HepG2 (cell line): ENCODE results near the gene HEMK1. TPM values are rescaled to one million over a fixed set of nuclear protein-coding genes. Genes with fewer than 3 reads are reported as not detected.

Experiments
- ARNTL ChIP-seq: sonication (generic); formaldehyde crosslinking; IDR thresholded peaks from 2 replicates; pipeline ENCODE4 v1.4.0; 2020; ENCODE audit warnings: mild to moderate bottlenecking, missing genetic modification reagents
- ATAD3A ChIP-seq: sonication (generic); formaldehyde crosslinking; IDR thresholded peaks from 2 replicates; pipeline ENCODE4 v1.4.0; 2020; ENCODE audit warnings: missing genetic modification reagents
- BCL3 ChIP-seq: sonication (generic); formaldehyde crosslinking; IDR thresholded peaks from 2 replicates; pipeline ENCODE4 v1.5.1; 2020; ENCODE audit warnings: mild to moderate bottlenecking, missing genetic modification reagents, moderate library complexity
- DPF2 ChIP-seq: sonication (generic); formaldehyde crosslinking; IDR thresholded peaks from 2 replicates; pipeline ENCODE4 v1.4.0; 2020; ENCODE audit warnings: mild to moderate bottlenecking, low read depth, missing genetic modification reagents, borderline replicate concordance
- ELF1 ChIP-seq: sonication (generic); formaldehyde crosslinking; IDR thresholded peaks from 2 replicates; pipeline ENCODE4 v1.4.0; 2020; ENCODE audit warnings: missing genetic modification reagents
- ELF3 ChIP-seq: IDR thresholded peaks from 2 replicates; pipeline ENCODE4 v1.6.1; 2016; ENCODE audit warnings: missing genetic modification reagents, missing compliant biosample characterization
- GATAD2A ChIP-seq: IDR thresholded peaks from 2 replicates; pipeline ENCODE4 v1.6.1; 2016
- GTF3A ChIP-seq: sonication (generic); formaldehyde crosslinking; conservative IDR thresholded peaks from 2 replicates; pipeline ENCODE4 v1.4.0; 2020; ENCODE audit warnings: mild to moderate bottlenecking, missing genetic modification reagents
- KLF6 ChIP-seq: IDR thresholded peaks from 2 replicates; pipeline ENCODE4 v1.8.0; 2016; ENCODE audit warnings: missing biosample characterization, missing genetic modification reagents
- KLF9 ChIP-seq: IDR thresholded peaks from 2 replicates; pipeline ENCODE4 v1.6.1; 2016; ENCODE audit warnings: low read depth
- MAFF ChIP-seq: IDR thresholded peaks from 2 replicates; pipeline ENCODE4 v1.6.1; 2011; ENCODE audit warnings: low read depth, low read length, improper control_type of control experiment
- MED13 ChIP-seq: sonication (generic); formaldehyde crosslinking; IDR thresholded peaks from 2 replicates; pipeline ENCODE4 v1.5.0; 2020; ENCODE audit warnings: missing genetic modification reagents
- NONO ChIP-seq, 2 experiments: fragments of 450-650 bp in 1 of 2; sonication (generic) in 1 of 2; formaldehyde crosslinking in 1 of 2; IDR thresholded peaks in 1 of 2; conservative IDR thresholded peaks in 1 of 2; 2 replicates each; pipeline versions ENCODE4 v1.6.1 to v1.8.0; 2017 to 2022; ENCODE audit warnings: mild to moderate bottlenecking in 1 of 2, missing genetic modification reagents in 1 of 2, moderate library complexity in 1 of 2
- PHF21A ChIP-seq: sonication (generic); formaldehyde crosslinking; IDR thresholded peaks from 2 replicates; pipeline ENCODE4 v1.5.0; 2020; ENCODE audit warnings: mild to moderate bottlenecking, missing genetic modification reagents
- RFX5 ChIP-seq: IDR thresholded peaks from 2 replicates; pipeline ENCODE4 v1.6.1; 2011; ENCODE audit warnings: low read depth, low read length, improper control_type of control experiment
- SAP130 ChIP-seq: IDR thresholded peaks from 2 replicates; pipeline ENCODE4 v1.6.1; 2016; ENCODE audit warnings: low read depth
- TAF1 ChIP-seq: sonication (generic); formaldehyde crosslinking; IDR thresholded peaks from 2 replicates; pipeline ENCODE4 v1.4.0; 2020; ENCODE audit warnings: missing genetic modification reagents
- TMF1 ChIP-seq: sonication (generic); formaldehyde crosslinking; IDR thresholded peaks from 2 replicates; pipeline ENCODE4 v1.8.1; 2022; ENCODE audit warnings: low read depth, missing genetic modification reagents
- WIZ ChIP-seq: sonication (generic); formaldehyde crosslinking; IDR thresholded peaks from 2 replicates; pipeline ENCODE4 v1.5.1; 2020; ENCODE audit warnings: mild to moderate bottlenecking, missing genetic modification reagents
- ZBTB20 ChIP-seq: sonication (generic); formaldehyde crosslinking; IDR thresholded peaks from 2 replicates; pipeline ENCODE4 v1.8.1; 2023; ENCODE audit warnings: missing genetic modification reagents, low read depth, mild to moderate bottlenecking, borderline replicate concordance
- ZBTB43 ChIP-seq: sonication (generic); formaldehyde crosslinking; conservative IDR thresholded peaks from 2 replicates; pipeline ENCODE4 v1.4.0; 2020; ENCODE audit warnings: missing genetic modification reagents
- ZBTB8A ChIP-seq: sonication (generic); formaldehyde crosslinking; IDR thresholded peaks from 2 replicates; pipeline ENCODE4 v1.4.0; 2020; ENCODE audit warnings: mild to moderate bottlenecking, low read depth, missing genetic modification reagents, borderline replicate concordance
- ZFP82 ChIP-seq: sonication (generic); formaldehyde crosslinking; IDR thresholded peaks from 2 replicates; pipeline ENCODE4 v1.5.1; 2020; ENCODE audit warnings: mild to moderate bottlenecking, missing genetic modification reagents, borderline replicate concordance
- ZIK1 ChIP-seq: sonication (generic); formaldehyde crosslinking; IDR thresholded peaks from 2 replicates; pipeline ENCODE4 v1.5.0; 2020; ENCODE audit warnings: mild to moderate bottlenecking, low read depth, missing genetic modification reagents, borderline replicate concordance
- ZKSCAN8 ChIP-seq: IDR thresholded peaks from 2 replicates; pipeline ENCODE4 v1.6.1; 2016; ENCODE audit warnings: borderline replicate concordance, missing genetic modification reagents, missing compliant biosample characterization
- ZMYM4 ChIP-seq: sonication (generic); formaldehyde crosslinking; IDR thresholded peaks from 2 replicates; pipeline ENCODE4 v1.8.1; 2023; ENCODE audit warnings: mild to moderate bottlenecking, missing genetic modification reagents
- ZNF326 ChIP-seq: sonication (generic); formaldehyde crosslinking; IDR thresholded peaks from 2 replicates; pipeline ENCODE4 v1.4.0; 2020; ENCODE audit warnings: missing genetic modification reagents, borderline replicate concordance
- ZNF766 ChIP-seq: sonication (generic); formaldehyde crosslinking; IDR thresholded peaks from 2 replicates; pipeline ENCODE4 v1.5.0; 2020; ENCODE audit warnings: missing genetic modification reagents, borderline replicate concordance
- ZNF784 ChIP-seq: sonication (generic); formaldehyde crosslinking; IDR thresholded peaks from 2 replicates; pipeline ENCODE4 v1.5.1; 2020; ENCODE audit warnings: missing genetic modification reagents, mild to moderate bottlenecking, borderline replicate concordance
- ZSCAN22 ChIP-seq: sonication (generic); formaldehyde crosslinking; IDR thresholded peaks from 2 replicates; pipeline ENCODE4 v1.4.0; 2020; ENCODE audit warnings: mild to moderate bottlenecking, missing genetic modification reagents
- polyA plus RNA-seq, 8 experiments: library from polyadenylated mRNA; depleted of rRNA in 3 of 8; stranded (reverse) in 7 of 8; unstranded in 1 of 8; fragments of >200 nt; fragmentation: Illumina TruSeq in 4 of 8; extraction: Trizol in 4 of 8; gene quantifications; 2 replicates each; pipeline versions ENCODE4 v1.2.1 to v1.2.3, GENCODE V29; 2011 to 2016; ENCODE audit warnings: low read depth in 4 of 8, missing spikeins in 1 of 8, mixed read lengths in 1 of 8; ENCODE audit not compliant: insufficient read depth in 1 of 8
- total RNA-seq, 5 experiments: library from RNA; depleted of rRNA; stranded (reverse); fragments of >200 nt; fragmentation: Illumina TruSeq; extraction: Trizol; gene quantifications; 2 replicates each; pipeline ENCODE4 v1.2.3, GENCODE V29; 2016; ENCODE audit warnings: low read depth in 1 of 5

Gene HEMK1
- total and polyA plus RNA-seq, 2 of the 13 experiments (the other 11 are each of a cell fraction or from before 2014, with no cell fraction given): 9.8 to 12.6 TPM

GRCh38 chr3:50616003-50616769 is 46.9 kb downstream of the HEMK1 start (continued):
- TF ChIP-seq ATAD3A (no peak), NONO (IDR thresholded peaks at IDR 0.05) (no peak), NONO (CRISPR knock-in tag; conservative IDR thresholded peaks at IDR 0.05) (no peak; the same call in 1 of the 2 replicates), ARNTL (CRISPR knock-in tag) (no peak), ZKSCAN8 (CRISPR knock-in tag) (0 out of 2 replicates have a peak, but pooled peaks have one; percentile 18), ZSCAN22 (CRISPR knock-in tag) (no peak), MAFF (no peak), ZFP82 (CRISPR knock-in tag) (no peak), ZNF326 (CRISPR knock-in tag) (no peak), GTF3A (CRISPR knock-in tag) (no peak), ELF3 (CRISPR knock-in tag) (peak; percentile 56; the same call in 1 of the 2 replicates), BCL3 (CRISPR knock-in tag) (no peak), SAP130 (CRISPR knock-in tag) (peak; percentile 7; the same call in 1 of the 2 replicates), ZIK1 (CRISPR knock-in tag) (no peak), ZBTB20 (CRISPR knock-in tag) (no peak), TMF1 (CRISPR knock-in tag) (no peak), TAF1 (CRISPR knock-in tag) (no peak), RFX5 (peak; percentile 47; the same call in 1 of the 2 replicates), KLF6 (CRISPR knock-in tag) (no peak), ZNF784 (CRISPR knock-in tag) (0 out of 2 replicates have a peak, but pooled peaks have one; percentile 62), GATAD2A (CRISPR knock-in tag) (0 out of 2 replicates have a peak, but pooled peaks have one; percentile 25), ZBTB8A (CRISPR knock-in tag) (no peak), ZBTB43 (CRISPR knock-in tag) (no peak), KLF9 (CRISPR knock-in tag) (no peak), WIZ (CRISPR knock-in tag) (no peak), ZMYM4 (no peak; the same call in 1 of the 2 replicates), ZNF766 (CRISPR knock-in tag) (no peak), PHF21A (no peak), MED13 (CRISPR knock-in tag) (0 out of 2 replicates have a peak, but pooled peaks have one; percentile 9), ELF1 (CRISPR knock-in tag) (peak; percentile 81), DPF2 (no peak)
